Mesodermal cell (in vitro differentiated cells): ENCODE measurements around the gene FHIT.

Experiments used
- H3K27ac ChIP-seq: 2 replicates; pipeline ENCODE4 v1.7.0; 2013; ENCODE audit warnings: mild to moderate bottlenecking, low read depth, low read length, moderate library complexity; ENCODE audit not compliant: severe bottlenecking
- H3K36me3 ChIP-seq: 2 replicates; pipeline ENCODE4 v1.7.1; 2013; ENCODE audit warnings: mild to moderate bottlenecking, low read length, moderate library complexity; ENCODE audit not compliant: control insufficient read depth, insufficient read depth
- H3K4me1 ChIP-seq: one replicate; pipeline ENCODE4 v1.7.1; 2013; ENCODE audit warnings: mild to moderate bottlenecking, low read length; ENCODE audit not compliant: insufficient read depth, control insufficient read depth, poor library complexity, severe bottlenecking
- H3K4me3 ChIP-seq: 2 replicates; pipeline ENCODE4 v1.7.0; 2013; ENCODE audit warnings: low read length, control low read depth, mild to moderate bottlenecking; ENCODE audit not compliant: insufficient read depth, poor library complexity, severe bottlenecking; ENCODE audit errors: extremely low read depth
- H3K9me3 ChIP-seq: 2 replicates; pipeline ENCODE4 v1.7.1; 2013; ENCODE audit warnings: mild to moderate bottlenecking, low read length, moderate library complexity; ENCODE audit not compliant: control insufficient read depth
- WGBS, 2 experiments: methylation state at CpG; one replicate each; pipeline ENCODE4 v1.1.5; 2013; ENCODE audit warnings: missing lambda C conversion rate in 2 of 2; ENCODE audit not compliant: insufficient coverage in 2 of 2; 5-methylcytosine and 5-hydroxymethylcytosine counted together

The FHIT gene

DNA sequence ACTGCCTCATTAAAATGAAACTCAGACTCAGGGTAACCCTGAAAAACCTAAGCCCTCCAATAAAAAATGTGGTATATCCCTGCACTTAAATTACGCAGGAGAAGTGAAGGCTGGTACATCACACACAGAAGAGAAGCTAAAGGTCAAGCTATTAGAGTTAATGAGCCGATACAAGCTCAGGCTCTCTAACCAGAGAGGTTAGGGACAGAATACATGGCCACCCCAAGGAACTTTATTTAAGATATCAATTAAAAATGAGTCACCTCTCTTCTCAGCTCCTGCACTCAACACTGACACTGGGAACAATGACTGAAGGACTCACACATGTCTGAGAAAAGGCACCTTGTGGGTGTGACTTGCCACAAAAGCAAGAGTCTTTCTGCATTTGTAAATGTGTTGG lies 1400.8 kb downstream of the FHIT start:
- no peak overlapping the region for H3K4me3 ChIP-seq
- H3K4me1 ChIP-seq, result no peaks in the 10 kb centered on the region
- H3K36me3 ChIP-seq, result no peaks in the 10 kb centered on the region
- H3K27ac ChIP-seq, result no peak overlapping the region
- no peaks in the 10 kb centered on the region for H3K9me3 ChIP-seq
- WGBS, 2 experiments, result 80% methylated on average over 2 of the region's 2 CpGs; no CpG with 5 or more reads in 1 of the 2 experiments

DNA sequence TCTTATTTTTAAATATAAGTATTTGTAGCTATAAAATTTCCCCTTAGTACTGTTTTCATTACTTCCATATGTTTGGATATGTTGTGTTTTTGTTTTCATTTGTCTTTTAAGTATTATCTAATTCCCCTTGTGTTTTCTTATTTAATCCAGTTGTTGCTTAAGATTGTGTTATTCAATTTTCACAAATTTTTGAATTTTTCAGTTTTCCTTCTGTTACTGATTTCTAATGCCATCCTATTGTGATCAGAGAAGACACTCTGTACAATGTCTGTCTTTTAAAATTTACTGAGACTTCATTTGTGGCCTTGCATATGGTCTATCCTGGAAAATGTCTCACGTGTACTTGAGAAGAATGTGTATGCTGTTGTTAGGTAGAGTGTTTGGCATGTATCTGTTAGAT lies 1405.9 kb downstream of the FHIT start:
- H3K27ac ChIP-seq, result no peak overlapping the region
- no peaks in the 10 kb centered on the region for H3K9me3 ChIP-seq
- no peaks in the 10 kb centered on the region for H3K36me3 ChIP-seq
- H3K4me3 ChIP-seq, result no peak overlapping the region
- H3K4me1 ChIP-seq, result no peaks in the 10 kb centered on the region
- no CpG with 5 or more reads among the region's 1 CpG for WGBS, 2 experiments

DNA sequence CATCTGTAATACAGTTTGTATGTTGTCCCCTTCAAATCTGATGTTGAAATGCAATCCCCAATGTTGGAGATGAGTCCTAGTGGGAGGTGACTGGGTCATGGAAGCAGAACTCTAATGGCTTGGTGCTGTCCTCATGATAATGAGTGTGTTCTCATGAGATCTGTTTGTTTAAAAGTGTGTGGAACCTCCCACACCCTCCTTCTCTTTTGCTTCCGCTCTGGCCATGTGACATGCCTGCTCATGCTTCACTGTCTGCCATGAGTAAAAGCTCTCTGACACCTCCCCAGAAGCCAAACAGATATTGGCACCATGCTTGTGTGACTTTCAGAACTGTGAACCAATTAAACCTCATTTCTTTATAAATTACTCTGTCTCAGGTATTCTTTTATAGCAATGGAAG lies 1407.4 kb downstream of the FHIT start:
- Histone ChIP-seq H3K27ac (no peak overlapping the region), H3K4me1 (no peaks in the 10 kb centered on the region), H3K4me3 (no peak overlapping the region), H3K9me3 (no peaks in the 10 kb centered on the region), H3K36me3 (no peaks in the 10 kb centered on the region)
- 100% methylated on average over 1 of the region's 1 CpG; no CpG with 5 or more reads in 1 of the 2 experiments for WGBS, 2 experiments

DNA sequence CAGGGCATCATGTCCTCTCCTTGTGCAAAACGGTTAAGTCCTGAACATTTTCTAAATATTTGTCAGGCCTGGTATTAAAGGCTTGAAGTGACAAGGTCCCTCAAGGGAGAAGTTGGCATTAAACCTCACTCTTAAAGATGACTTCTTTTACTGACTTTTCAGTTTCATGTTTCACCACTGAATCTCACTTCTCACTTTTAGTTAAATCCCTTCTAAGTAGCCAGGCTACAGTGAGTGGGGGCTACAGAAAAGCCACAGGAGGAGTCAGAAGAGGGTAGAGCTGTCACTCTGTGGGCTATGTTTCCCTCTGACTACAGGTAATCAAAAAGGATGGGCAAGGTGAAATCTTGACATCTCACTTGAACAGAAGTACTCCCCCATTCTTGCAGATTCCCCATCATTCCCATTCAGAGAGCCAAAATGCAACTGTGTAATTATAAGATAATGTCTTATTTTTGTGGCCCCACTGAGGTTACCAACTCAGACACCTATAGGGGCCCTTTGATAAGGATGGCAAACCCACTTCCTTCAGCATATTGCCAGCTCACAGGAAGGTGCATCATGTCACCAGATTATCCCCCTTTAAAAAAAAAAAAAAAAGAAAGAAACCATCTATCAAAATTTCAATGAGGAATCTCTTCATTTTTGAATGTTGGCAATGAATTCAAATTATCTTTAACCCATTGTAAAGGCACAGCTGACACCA lies 1411.3 kb downstream of the FHIT start:
- Histone ChIP-seq H3K36me3 (no peaks in the 10 kb centered on the region), H3K4me1 (no peaks in the 10 kb centered on the region), H3K4me3 (no peak overlapping the region), H3K27ac (no peak overlapping the region), H3K9me3 (no peaks in the 10 kb centered on the region)
- 71% methylated on average over 1 of the region's 1 CpG; no CpG with 5 or more reads in 1 of the 2 experiments for WGBS, 2 experiments

DNA sequence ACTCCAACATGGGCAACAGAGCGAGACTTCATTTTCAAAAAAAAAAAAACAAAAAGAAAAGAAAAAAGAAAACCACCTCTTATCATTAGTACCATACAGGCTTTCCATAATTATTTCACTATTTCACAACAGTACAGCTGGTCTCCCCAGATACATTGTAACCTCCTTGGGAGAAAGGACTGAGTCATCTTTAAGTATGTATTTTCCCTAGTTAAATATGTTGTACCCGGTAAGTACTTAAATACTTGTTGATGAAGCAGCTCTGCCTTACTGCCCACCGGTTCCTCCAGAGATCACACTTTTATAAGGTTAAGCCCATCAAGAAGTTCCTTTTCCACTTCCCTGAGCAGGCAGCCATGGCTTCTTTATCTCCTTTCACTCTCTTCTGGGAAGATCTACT lies 1412.0 kb downstream of the FHIT start:
- WGBS, 2 experiments, result 100% methylated on average over 1 to 2 of the region's 3 CpGs
- Histone ChIP-seq H3K36me3 (no peaks in the 10 kb centered on the region), H3K4me3 (no peak overlapping the region)

DNA sequence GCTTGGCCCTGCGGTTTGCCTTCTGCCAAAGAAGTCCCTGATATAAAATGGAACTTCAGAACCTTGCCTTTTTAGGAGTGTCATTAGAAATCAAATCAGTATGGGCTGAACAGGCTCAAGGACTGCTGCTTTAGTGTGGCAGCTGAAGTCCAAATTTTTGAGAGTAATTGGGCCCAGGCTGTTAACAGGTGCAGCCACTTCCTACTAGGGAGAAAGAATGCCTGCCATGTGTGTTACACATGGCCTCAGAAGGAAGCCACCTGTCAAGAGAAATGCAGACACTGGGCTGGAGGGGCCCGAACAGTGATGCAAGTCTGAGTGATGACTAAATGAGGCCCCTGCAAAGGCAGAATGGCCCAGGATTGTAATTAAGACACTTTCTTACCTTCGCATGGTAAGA lies 1414.7 kb downstream of the FHIT start:
- H3K27ac ChIP-seq, result no peak overlapping the region
- H3K9me3 ChIP-seq, result no peaks in the 10 kb centered on the region
- no peaks in the 10 kb centered on the region for H3K4me1 ChIP-seq
- WGBS, 2 experiments, result 89 to 94% methylated on average over 1 to 2 of the region's 3 CpGs
- H3K36me3 ChIP-seq, result no peaks in the 10 kb centered on the region
- H3K4me3 ChIP-seq, result no peak overlapping the region

More for the DNA sequence above, 1412.0 kb downstream of the FHIT start:
- no peaks in the 10 kb centered on the region for H3K9me3 ChIP-seq
- H3K4me1 ChIP-seq, result no peaks in the 10 kb centered on the region
- H3K27ac ChIP-seq, result no peak overlapping the region

DNA sequence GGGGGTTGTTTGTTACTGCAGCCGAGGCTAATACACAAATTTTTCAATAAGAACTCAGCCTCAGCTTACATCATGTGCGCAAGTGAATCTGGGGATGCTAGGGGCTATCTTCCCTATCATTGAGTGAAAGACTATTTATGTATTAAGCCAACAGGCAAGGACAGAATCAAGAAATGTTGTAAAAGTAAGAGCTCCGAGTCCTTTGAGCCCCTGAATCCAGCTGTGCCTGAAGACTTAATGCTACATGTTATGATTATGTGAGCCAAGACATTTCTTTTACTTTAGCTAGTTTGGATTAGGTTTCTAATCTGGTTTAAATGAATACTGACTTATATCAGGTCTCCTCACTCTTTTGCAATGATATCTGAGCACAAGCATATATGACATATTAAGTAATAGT lies 1418.5 kb downstream of the FHIT start:
- 86 to 100% methylated on average over 1 of the region's 3 CpGs for WGBS, 2 experiments
- no peaks in the 10 kb centered on the region for H3K36me3 ChIP-seq
- no peak overlapping the region for H3K4me3 ChIP-seq
- no peaks in the 10 kb centered on the region for H3K4me1 ChIP-seq
- no peaks in the 10 kb centered on the region for H3K9me3 ChIP-seq
- H3K27ac ChIP-seq, result no peak overlapping the region

DNA sequence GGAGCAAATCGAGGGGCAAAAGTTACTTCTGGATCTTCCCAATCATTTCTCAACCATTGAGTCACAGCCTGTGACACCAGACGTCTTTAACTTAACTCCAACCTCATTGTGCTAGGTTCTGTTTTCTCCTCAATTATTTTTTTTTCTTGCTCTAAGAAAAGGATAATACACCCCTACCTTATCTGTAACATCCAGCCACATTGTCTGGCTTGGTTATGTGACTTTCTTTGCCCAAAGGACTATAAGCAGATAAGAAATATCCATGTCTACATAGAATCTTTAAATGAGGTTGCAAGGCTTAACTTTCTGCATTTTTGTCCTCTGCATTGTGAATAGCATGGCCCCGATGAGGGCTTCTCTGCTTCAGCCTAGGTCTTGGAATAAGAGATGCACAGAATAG lies 1419.0 kb downstream of the FHIT start:
- Histone ChIP-seq H3K4me3 (no peak overlapping the region), H3K9me3 (no peaks in the 10 kb centered on the region), H3K4me1 (no peaks in the 10 kb centered on the region), H3K36me3 (no peaks in the 10 kb centered on the region), H3K27ac (no peak overlapping the region)
- 63 to 87% methylated on average over 2 of the region's 3 CpGs for WGBS, 2 experiments

DNA sequence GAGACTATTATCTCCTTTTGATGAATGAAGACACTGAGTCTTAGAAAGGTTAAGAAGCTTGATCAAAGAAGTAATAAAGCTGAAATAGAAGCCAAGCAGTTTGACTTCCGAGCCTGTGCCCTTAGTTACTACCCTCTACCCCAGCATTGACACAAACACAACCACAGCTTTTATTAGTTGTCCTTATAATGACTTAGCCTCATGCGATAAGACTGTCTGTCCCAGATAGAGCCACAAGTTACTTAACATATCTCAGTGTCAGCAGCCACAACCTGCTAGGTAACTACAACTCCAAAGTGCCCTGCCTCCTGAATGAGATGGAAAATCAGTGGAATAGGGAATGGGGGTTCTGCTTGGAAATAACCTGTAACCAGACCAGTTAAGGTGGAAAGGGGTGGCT lies 1419.9 kb downstream of the FHIT start:
- Histone ChIP-seq H3K4me3 (no peak overlapping the region), H3K27ac (no peak overlapping the region), H3K9me3 (no peaks in the 10 kb centered on the region), H3K4me1 (no peaks in the 10 kb centered on the region), H3K36me3 (no peaks in the 10 kb centered on the region)
- 90 to 95% methylated on average over 2 of the region's 2 CpGs for WGBS, 2 experiments

DNA sequence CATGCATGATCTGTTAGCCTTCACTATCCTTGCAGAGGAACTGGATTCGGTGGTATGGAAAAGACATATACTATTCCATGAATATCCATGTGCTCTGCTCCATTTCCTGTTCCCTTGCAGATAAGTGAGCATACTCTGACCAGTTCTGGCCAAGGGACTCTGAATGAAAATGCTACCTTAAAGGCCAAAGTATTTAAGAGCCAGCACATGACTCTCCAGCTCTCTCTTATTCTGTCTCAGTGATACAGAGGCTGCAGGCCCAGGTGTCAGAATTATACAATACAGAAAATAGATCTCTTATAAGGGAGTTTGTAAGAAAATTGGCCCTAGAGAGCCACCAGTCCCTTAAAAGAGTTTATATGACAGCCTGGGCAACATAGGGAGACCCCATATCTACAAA lies 1421.7 kb downstream of the FHIT start:
- no peaks in the 10 kb centered on the region for H3K9me3 ChIP-seq

DNA sequence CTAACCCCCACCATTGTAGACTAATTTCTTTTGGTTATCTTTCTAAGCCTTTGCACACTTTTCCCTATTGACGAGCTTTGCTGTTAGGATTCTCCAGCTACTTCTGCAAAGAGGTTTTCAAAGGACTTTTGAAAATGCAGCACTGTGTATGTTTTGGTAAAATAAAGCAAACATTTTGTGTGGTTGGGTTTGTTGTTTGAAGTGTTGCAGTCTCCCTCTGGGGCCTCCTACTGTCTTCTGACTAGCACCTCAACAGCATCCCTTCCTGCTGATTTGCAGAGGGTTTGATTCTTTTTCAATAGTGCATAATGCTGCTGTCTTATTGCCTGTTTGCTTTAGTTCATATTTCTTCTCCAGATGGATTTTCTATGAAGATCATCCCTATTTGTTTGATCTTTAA lies 1426.4 kb downstream of the FHIT start:
- WGBS, 2 experiments, result no CpG with 5 or more reads among the region's 1 CpG
- no peaks in the 10 kb centered on the region for H3K36me3 ChIP-seq
- no peaks in the 10 kb centered on the region for H3K9me3 ChIP-seq

More for the DNA sequence above, 1421.7 kb downstream of the FHIT start:
- H3K4me3 ChIP-seq, result no peak overlapping the region
- WGBS, 2 experiments, result 100% methylated on average over 1 of the region's 1 CpG
- no peaks in the 10 kb centered on the region for H3K36me3 ChIP-seq
- no peaks in the 10 kb centered on the region for H3K4me1 ChIP-seq
- no peak overlapping the region for H3K27ac ChIP-seq

More for the DNA sequence above, 1426.4 kb downstream of the FHIT start:
- no peaks in the 10 kb centered on the region for H3K4me1 ChIP-seq
- H3K27ac ChIP-seq, result no peak overlapping the region
- no peak overlapping the region for H3K4me3 ChIP-seq
